SK-N-SH treated with all-trans-retinoic acid at 6 μM for 48 hours (cell line): ENCODE results near the gene CENPL.

ENCODE experiments used
- ATAC-seq: fragments of 200-7000 bp; cut with Tn5 transposase; 3 replicates; pipeline ENCODE4 v1.9.1; 2020; ENCODE audit warnings: mild to moderate bottlenecking, moderate library complexity
- BACH2 ChIP-seq: fragments of 250-450 bp; sonication (Bioruptor Pico); IDR thresholded peaks from 2 replicates; pipeline ENCODE4 v1.9.0; 2021; ENCODE audit warnings: mild to moderate bottlenecking, borderline replicate concordance
- CREB5 ChIP-seq: fragments of 250-450 bp; sonication (Bioruptor Pico); IDR thresholded peaks from 2 replicates; pipeline ENCODE4 v1.5.1; 2020; ENCODE audit warnings: low read depth, mild to moderate bottlenecking, moderate library complexity
- CSDC2 ChIP-seq: fragments of 250-450 bp; sonication (Bioruptor Pico); IDR thresholded peaks from 2 replicates; pipeline ENCODE4 v1.5.0; 2020; ENCODE audit warnings: mild to moderate bottlenecking, moderate library complexity
- CSRNP3 ChIP-seq: fragments of 250-450 bp; sonication (Bioruptor Pico); IDR thresholded peaks from 2 replicates; pipeline ENCODE4 v1.5.1; 2021; ENCODE audit warnings: mild to moderate bottlenecking, moderate library complexity
- GLIS3 ChIP-seq: fragments of 250-450 bp; sonication (Bioruptor Pico); IDR thresholded peaks from 2 replicates; pipeline ENCODE4 v1.5.0; 2020; ENCODE audit warnings: mild to moderate bottlenecking, moderate library complexity
- ISL1 ChIP-seq: fragments of 250-450 bp; sonication (Bioruptor Pico); IDR thresholded peaks from 2 replicates; pipeline ENCODE4 v2.1.2; 2022; ENCODE audit warnings: mild to moderate bottlenecking, moderate library complexity
- OSR1 ChIP-seq: fragments of 250-450 bp; sonication (Bioruptor Pico); IDR thresholded peaks from 2 replicates; pipeline ENCODE4 v1.8.0; 2022; ENCODE audit warnings: moderate library complexity, mild to moderate bottlenecking, inconsistent platforms
- PATZ1 ChIP-seq: fragments of 250-450 bp; sonication (Bioruptor Pico); IDR thresholded peaks from 2 replicates; pipeline ENCODE4 v1.8.0; 2020; ENCODE audit warnings: mild to moderate bottlenecking, moderate library complexity, borderline replicate concordance
- POU6F1 ChIP-seq: fragments of 250-450 bp; sonication (Bioruptor Pico); IDR thresholded peaks from 2 replicates; pipeline ENCODE4 v1.8.0; 2021; ENCODE audit warnings: low read depth, mild to moderate bottlenecking, moderate library complexity, borderline replicate concordance
- PPARA ChIP-seq: fragments of 250-450 bp; sonication (Bioruptor Pico); IDR thresholded peaks from 2 replicates; pipeline ENCODE4 v1.5.0; 2020; ENCODE audit warnings: mild to moderate bottlenecking, borderline replicate concordance
- RARB ChIP-seq: fragments of 250-450 bp; sonication (Bioruptor Pico); IDR thresholded peaks from 2 replicates; pipeline ENCODE4 v1.8.0; 2021; ENCODE audit warnings: mild to moderate bottlenecking, moderate library complexity
- TOX ChIP-seq: fragments of 250-450 bp; sonication (Bioruptor Pico); IDR thresholded peaks from 2 replicates; pipeline ENCODE4 v1.8.0; 2021; ENCODE audit warnings: mild to moderate bottlenecking, moderate library complexity, borderline replicate concordance
- TSHZ2 ChIP-seq: fragments of 250-450 bp; sonication (Bioruptor Pico); IDR thresholded peaks from 2 replicates; pipeline ENCODE4 v1.5.0; 2020; ENCODE audit warnings: mild to moderate bottlenecking, moderate library complexity
- ZC3H10 ChIP-seq: fragments of 250-450 bp; sonication (Bioruptor Pico); IDR thresholded peaks from 2 replicates; pipeline ENCODE4 v1.5.1; 2021; ENCODE audit warnings: mild to moderate bottlenecking, moderate library complexity
- ZFP3 ChIP-seq: fragments of 250-450 bp; sonication (Bioruptor Pico); IDR thresholded peaks from 2 replicates; pipeline ENCODE4 v1.5.0; 2020; ENCODE audit warnings: mild to moderate bottlenecking, moderate library complexity
- ZFP30 ChIP-seq: fragments of 450-650 bp; formaldehyde crosslinking; IDR thresholded peaks from 2 replicates; pipeline ENCODE4 v1.5.0; 2022; ENCODE audit warnings: mild to moderate bottlenecking, moderate library complexity
- ZNF565 ChIP-seq: fragments of 450-650 bp; formaldehyde crosslinking; conservative IDR thresholded peaks from 2 replicates; pipeline ENCODE4 v1.5.0; 2020; ENCODE audit warnings: low read depth, mild to moderate bottlenecking, moderate library complexity
- ZNF70 ChIP-seq: fragments of 450-650 bp; formaldehyde crosslinking; IDR thresholded peaks from 2 replicates; pipeline ENCODE4 v1.5.0; 2020; ENCODE audit warnings: mild to moderate bottlenecking, moderate library complexity
- ZNF8 ChIP-seq: fragments of 450-650 bp; formaldehyde crosslinking; IDR thresholded peaks from 2 replicates; pipeline ENCODE4 v1.5.0; 2020; ENCODE audit warnings: mild to moderate bottlenecking, moderate library complexity

Gene CENPL

GRCh38 chr1:173832748-173833147 is 8.1 kb upstream of the CENPL start (continued):
- no peak for TF ChIP-seq GLIS3 (CRISPR knock-in tag)
- TF ChIP-seq PATZ1 (CRISPR knock-in tag): no peak
- no peak for TF ChIP-seq ZFP30 (CRISPR knock-in tag)
- TF ChIP-seq ZFP3 (CRISPR knock-in tag): no peak

GRCh38 chr1:173827611-173828010 is 2.9 kb upstream of the CENPL start:
- no peak for ATAC-seq
- no peak for TF ChIP-seq CREB5 (CRISPR knock-in tag)

- TF ChIP-seq ZC3H10 (CRISPR knock-in tag): no peak
- no peak for TF ChIP-seq ZFP3 (CRISPR knock-in tag)
- TF ChIP-seq CSDC2 (CRISPR knock-in tag): no peak
- TF ChIP-seq PPARA: no peak
- TF ChIP-seq CSRNP3 (CRISPR knock-in tag): no peak
- no peak for TF ChIP-seq OSR1 (CRISPR knock-in tag)
- TF ChIP-seq BACH2 (CRISPR knock-in tag): no peak
- TF ChIP-seq ZNF8 (CRISPR knock-in tag): no peak
- no peak for TF ChIP-seq CREB5 (CRISPR knock-in tag)
- no peak for TF ChIP-seq ISL1 (CRISPR knock-in tag)
- no peak for TF ChIP-seq ZFP30 (CRISPR knock-in tag)
- no peak for TF ChIP-seq RARB
- no peak for TF ChIP-seq GLIS3 (CRISPR knock-in tag)
- no peak for TF ChIP-seq ZNF70 (CRISPR knock-in tag)
- TF ChIP-seq ZNF565 (CRISPR knock-in tag): no peak
- TF ChIP-seq PATZ1 (CRISPR knock-in tag): no peak
- ATAC-seq: no peak
These were observed 835 bp downstream of the CENPL start for GRCh38 chr1:173823781-173824314.

GRCh38 chr1:173821680-173822079 is 3.0 kb downstream of the CENPL start:
- no peak for ATAC-seq
- TF ChIP-seq PPARA (no peak), RARB (no peak), CREB5 (CRISPR knock-in tag) (no peak), ZFP3 (CRISPR knock-in tag) (no peak), POU6F1 (CRISPR knock-in tag) (no peak), BACH2 (CRISPR knock-in tag) (no peak), ZC3H10 (CRISPR knock-in tag) (no peak), TSHZ2 (no peak), TOX (CRISPR knock-in tag) (no peak), CSRNP3 (CRISPR knock-in tag) (no peak), CSDC2 (CRISPR knock-in tag) (no peak), ZNF8 (CRISPR knock-in tag) (no peak)
